Fibroblast of lung (primary cell): ENCODE data around the gene MTMR3.

Experiments
- EZH2 ChIP-seq: IDR thresholded peaks from 2 replicates; pipeline ENCODE4 v1.5.1; 2012; ENCODE audit warnings: low read length, control low read depth, mild to moderate bottlenecking; ENCODE audit errors: missing control alignments
- TF ChIP-seq, protein P1 (sequence below), 2 donors: IDR thresholded peaks in 1 of 2; conservative IDR thresholded peaks in 1 of 2; 1 replicate in 1 of 2; 2 replicates in 1 of 2; pipeline ENCODE4 v1.5.1; 2011 to 2012; ENCODE audit warnings: low read length in 2 of 2, control low read depth in 1 of 2, inconsistent platforms in 1 of 2, low read depth in 1 of 2, mild to moderate bottlenecking in 1 of 2

- TF ChIP-seq, protein P1, sequence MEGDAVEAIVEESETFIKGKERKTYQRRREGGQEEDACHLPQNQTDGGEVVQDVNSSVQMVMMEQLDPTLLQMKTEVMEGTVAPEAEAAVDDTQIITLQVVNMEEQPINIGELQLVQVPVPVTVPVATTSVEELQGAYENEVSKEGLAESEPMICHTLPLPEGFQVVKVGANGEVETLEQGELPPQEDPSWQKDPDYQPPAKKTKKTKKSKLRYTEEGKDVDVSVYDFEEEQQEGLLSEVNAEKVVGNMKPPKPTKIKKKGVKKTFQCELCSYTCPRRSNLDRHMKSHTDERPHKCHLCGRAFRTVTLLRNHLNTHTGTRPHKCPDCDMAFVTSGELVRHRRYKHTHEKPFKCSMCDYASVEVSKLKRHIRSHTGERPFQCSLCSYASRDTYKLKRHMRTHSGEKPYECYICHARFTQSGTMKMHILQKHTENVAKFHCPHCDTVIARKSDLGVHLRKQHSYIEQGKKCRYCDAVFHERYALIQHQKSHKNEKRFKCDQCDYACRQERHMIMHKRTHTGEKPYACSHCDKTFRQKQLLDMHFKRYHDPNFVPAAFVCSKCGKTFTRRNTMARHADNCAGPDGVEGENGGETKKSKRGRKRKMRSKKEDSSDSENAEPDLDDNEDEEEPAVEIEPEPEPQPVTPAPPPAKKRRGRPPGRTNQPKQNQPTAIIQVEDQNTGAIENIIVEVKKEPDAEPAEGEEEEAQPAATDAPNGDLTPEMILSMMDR (conservative IDR thresholded peaks at IDR 0.05 in 1 of 2, IDR thresholded peaks at IDR 0.05 in 1 of 2; ENCODE audit: low read depth in 1 of 2, low read length in 2 of 2): no peak
- no peak for TF ChIP-seq EZH2
These were observed 21.2 kb upstream of the MTMR3 start for GRCh38 chr22:29861672-29862297.
